ENCODE results near the gene DRAM1.
A peak's percentile ranks its signal among the peaks of the same experiment; 100 is the strongest.
"Not testable (repeated sequence)": the region's sequence is repeated elsewhere in the genome, so short reads cannot be mapped to it uniquely, and the experiment has no call there.

Gene DRAM1

DNA sequence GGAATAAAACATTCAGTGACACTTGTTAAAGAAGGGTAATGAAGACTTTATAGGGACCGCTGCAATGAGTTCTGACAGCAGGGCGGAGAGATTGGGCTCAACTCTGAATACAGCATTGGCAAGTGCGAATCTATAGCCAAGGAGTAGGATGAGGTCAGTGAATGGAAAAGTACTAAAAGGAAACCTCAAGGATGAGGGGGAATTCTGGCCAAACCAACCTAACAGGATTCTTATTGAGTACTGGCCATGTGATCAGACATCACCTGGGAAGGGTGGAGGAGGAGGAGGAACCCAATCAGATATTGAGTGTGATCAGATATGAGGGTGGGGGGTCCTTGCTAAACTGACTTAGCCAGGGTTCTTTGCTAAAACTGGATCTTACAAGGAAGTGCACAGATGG is 31.0 kb downstream of the DRAM1 start:
- DNase-seq, result no peak

DNA sequence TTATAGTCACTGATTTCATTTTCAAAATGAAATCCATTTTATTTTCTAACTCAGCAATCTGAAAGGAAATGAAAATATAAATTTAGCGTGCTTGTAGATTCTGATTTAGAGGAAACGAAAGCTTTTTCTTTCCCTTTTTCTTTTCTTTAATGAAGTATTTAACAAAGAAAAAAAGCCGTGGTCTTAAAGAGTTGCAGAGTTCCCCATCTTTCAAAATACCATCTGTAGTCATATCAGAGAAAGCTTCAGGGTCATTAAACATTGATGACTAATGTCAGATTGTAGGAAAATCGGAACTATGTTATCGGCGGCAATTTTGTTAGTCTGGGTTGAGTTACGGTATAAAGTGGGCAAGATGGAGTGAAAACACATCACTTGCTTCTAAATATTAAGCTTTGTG is 32.3 kb downstream of the DRAM1 start:
- DNase-seq, result no peak

DNA sequence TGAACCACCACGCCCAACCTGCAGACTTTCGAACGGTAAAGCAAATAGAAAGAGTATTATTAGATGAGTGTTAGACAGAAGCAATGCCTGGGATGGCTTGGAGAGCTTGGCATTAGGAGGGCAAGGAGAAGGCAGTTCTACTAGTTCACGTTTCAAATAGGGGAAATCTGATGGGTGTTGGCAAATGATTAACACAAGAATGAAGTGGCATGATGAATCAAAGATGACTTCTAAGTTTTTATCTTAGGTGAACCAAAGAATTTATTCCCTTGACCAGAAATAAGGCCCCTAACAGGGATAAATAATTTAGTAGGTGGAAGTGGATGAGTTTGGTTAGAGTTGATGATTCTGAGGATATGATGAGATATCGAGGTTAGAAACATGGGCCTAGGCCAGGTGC is 38.5 kb downstream of the DRAM1 start:
- DNase-seq, result no peak

GRCh38 chr12:101918805-101919204 is 41.4 kb downstream of the DRAM1 start:
- DNase-seq, result not testable (repeated sequence)

- DNase-seq, result no peak
Measured at GRCh38 chr12:101919447-101919846, 42.1 kb downstream of the DRAM1 start.

- DNase-seq, result no peak
Measured at GRCh38 chr12:101920906-101921305, 43.5 kb downstream of the DRAM1 start.

DNA sequence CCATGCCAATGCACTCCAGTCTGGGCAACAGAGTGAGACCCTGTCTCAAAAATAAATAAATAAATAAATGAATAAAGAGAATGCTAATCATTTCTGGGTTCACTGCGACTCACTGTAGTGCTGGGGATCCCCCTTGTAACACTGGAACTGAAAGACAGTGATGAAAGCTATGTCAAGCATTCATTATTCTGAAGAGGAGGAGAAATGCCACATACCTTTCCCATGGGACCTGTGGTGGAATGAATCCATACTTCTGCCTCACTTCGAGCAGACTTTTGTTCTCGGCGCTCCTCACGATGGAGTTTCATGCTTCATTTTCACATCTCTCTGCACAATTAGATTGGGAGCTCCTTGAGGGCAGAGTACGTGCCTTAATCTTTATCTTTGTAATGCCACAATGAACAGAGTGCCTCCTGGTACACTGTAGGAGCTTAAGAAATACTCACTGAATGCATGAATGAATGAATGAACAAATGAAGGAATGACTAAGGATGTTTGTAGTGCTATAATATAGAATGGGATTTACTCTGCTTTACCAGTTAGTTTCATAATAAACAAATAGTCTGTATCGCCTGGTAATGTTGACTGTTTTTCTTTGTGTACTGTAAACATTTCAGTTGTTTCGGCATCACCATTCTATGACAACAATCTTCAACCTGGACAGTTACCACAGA is 45.8 kb downstream of the DRAM1 start:
- DNase-seq, result no peak

GRCh38 chr12:101924618-101925017 is 47.2 kb downstream of the DRAM1 start:
- no peak for DNase-seq

DNA sequence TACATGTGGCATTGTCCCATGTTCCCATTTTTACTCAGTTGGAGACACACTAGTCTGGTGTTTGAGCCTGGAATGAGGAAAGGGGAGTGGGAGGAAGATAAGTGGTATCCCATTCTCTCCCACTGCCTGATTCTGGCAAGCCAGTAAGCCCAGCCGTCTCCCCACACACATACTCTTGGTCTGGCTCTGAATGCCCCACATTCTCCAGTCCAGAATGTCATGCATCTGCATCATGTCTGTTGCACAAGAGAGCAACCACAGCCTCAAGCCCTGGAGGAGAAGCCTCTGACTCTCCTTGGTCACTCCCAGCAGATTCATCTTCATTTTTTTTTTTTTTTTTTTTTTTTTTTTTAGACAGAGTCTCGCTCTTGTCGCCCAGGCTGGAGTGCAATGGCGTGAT is 48.0 kb downstream of the DRAM1 start:
- DNase-seq, result no peak

DNA sequence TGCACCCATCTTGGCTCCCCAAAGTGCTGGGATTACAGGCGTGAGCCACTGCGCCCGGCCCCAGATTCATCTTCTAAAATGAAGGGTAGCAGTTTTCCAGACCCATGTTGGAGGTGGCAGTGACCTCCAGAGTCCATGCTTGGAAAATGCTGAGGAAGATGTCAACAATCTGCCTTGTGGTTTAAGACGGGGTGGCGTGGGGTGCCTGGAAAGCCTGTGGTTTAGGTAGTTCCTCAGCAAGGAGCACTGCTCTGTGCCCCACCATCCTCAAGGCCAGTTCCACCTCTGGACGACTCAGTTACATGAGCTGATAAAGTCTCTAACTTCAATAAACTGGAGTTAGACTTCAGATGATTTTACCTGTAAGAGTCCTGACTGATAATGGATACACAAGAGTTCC is 48.6 kb downstream of the DRAM1 start:
- no peak for DNase-seq

DNA sequence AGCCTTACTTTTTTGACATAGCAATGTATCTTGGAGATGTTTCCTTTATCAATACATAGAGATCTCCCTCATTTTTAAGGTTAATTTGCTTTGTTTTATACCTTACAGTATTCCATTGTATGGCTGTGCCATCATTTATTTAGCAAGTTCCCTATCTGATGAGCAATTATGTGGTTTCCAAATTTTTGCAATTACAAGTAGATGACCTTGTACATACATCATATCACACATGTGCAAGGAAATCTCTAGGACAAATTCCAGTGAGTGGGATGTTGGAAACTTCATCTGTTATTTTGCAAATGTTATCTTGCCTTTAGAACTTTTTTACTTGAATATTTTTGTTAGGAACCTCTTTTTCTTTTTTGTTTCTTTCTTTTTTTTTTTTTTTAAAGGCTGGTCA is 49.7 kb downstream of the DRAM1 start:
- DNase-seq, result no peak

DNA sequence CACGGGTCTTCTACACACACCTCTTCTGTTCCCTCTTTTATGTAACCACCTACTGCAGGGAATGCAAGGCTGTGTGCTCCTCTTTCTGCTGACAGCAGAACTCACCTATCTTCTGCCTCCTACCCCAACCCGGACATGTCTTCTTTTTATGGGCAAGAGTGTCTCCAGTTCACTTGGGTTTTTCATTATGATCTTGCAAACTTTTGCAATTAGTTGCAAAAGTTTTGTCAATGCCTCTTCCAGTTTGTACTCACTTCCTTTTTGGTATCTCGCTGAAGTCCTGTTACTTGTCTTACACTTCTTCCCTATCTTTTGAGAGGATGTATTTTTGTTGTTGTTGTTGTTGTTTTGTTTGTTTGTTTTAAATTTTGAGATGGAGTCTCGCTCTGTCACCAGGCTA is 50.6 kb downstream of the DRAM1 start:
- no peak for DNase-seq

- no peak for DNase-seq
Measured at GRCh38 chr12:101928556-101928955, 51.2 kb downstream of the DRAM1 start.

DNA sequence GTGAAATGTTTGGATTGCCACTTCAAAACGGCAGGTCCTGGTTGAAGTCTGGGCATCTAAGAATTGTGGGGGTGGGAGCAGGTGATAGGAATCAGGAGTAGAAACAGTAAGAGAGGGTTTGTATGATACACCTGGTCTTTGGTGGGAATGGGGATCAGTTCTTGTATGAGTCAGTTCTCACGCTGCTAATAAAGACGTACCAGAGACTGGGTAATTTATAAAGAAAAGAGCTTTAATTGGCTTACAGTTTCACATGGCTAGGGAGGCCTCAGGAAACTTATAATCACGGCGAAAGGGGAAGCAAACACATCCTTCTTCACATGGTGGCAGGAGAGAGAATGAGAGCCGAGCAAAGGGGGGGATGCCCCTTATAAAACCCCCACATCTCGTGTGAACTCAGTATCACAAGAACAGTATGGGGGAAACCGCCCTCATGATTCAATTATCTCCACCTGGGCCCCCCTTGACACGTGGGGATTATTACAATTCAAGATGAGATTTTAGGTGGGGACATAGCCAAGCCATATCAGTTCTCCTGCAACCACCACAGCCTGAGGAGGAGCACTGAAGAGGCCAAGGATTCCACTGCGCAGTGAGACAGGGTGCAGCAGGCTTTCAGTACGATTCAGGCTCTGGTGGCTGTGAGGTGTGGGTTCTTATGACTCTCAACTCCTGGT is 52.1 kb downstream of the DRAM1 start:
- DNase-seq, result no peak

DNA sequence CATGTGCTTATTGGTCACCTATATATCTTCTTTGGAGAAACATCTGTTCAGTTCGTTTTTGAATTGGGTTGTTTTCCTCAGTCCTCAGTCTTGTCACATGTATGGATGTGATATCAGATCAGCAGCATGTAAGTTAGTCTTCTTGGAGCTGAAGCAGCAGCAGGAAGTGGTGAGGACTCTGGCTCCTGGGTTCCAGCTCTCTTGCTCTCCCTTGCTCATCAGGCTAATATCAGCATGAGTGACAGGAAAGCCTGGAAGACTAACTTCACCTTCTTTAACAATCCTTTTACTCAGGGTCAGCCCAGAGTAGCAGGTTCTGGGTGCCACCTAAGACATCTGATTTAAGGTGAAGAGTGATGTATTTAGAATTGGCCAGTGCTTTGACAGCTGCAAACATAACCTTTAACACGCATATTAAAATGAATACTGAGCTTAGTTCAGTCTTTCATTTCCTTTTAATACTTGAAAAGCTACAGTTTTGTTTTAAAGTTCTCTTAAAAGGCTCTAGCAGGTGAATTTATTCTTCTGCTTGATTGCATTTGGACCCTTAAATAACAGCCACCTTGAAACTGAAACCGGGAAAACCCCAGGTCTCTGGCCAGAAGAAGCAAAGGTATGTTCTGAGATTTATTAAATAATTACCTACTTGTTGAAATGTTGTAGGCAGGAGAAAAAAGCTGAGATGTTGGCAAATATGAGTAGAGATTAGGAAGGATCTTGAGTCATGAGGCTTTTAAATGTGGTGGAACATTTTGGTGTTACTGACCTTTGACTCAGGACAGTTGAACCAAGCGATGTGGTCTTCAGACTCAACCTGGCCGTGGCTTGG is 54.3 kb downstream of the DRAM1 start:
- no peak for DNase-seq

DNA sequence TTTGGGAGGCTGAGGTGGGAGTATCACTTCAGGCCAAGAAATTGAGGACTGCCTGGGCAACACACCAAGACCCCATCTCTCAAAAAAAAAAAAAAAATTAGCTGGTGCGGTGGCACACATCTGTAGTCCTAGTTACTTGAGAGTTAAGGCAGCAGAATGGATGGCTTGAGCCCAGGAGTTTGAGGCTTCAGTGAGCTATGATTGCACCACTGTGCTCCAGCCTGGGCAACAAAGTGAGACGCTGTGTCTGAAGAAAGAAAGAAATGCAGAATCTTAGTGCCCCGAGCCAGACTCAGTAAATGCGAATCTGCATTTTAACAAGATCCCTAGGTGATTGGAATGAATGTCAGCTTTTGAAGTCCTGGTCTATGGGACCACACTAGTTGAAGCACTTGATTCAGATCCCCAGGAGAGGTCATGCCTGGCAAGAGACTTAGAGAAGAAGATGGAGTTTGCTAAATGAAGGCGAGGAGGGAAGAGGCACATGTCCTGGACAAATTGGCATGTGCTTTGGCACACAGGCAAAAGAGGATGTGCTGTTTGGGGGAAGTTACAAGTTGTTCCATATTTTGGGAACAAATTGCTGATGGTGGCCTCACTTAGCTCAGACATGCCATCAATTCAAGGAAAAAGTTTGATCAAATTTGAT is 56.6 kb downstream of the DRAM1 start:
- DNase-seq, result no peak

- no peak for DNase-seq
Measured at GRCh38 chr12:101935890-101936746, 58.7 kb downstream of the DRAM1 start.

DNA sequence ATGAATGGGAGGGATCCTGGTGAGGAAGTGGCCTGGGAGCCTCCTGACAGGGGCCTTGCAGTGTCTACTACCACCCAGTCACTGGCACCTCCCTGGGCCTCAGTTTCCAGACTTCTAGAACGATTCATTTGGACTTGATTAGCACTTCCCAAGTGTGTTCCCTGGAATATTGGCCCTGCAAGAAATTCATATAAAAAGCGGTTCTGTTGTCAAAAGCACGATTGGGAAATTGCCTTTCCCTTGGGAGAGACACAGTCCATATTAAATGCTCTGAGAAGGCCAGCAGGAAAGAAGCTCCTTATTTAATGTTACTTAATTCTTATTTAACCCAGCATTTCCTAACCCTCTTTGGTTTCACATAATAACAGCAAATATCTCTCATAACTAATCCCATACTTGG is 61.9 kb downstream of the DRAM1 start:
- DNase-seq, result no peak

- peak; percentile 13 for DNase-seq
Measured at GRCh38 chr12:101939856-101940265, 62.5 kb downstream of the DRAM1 start.

DNA sequence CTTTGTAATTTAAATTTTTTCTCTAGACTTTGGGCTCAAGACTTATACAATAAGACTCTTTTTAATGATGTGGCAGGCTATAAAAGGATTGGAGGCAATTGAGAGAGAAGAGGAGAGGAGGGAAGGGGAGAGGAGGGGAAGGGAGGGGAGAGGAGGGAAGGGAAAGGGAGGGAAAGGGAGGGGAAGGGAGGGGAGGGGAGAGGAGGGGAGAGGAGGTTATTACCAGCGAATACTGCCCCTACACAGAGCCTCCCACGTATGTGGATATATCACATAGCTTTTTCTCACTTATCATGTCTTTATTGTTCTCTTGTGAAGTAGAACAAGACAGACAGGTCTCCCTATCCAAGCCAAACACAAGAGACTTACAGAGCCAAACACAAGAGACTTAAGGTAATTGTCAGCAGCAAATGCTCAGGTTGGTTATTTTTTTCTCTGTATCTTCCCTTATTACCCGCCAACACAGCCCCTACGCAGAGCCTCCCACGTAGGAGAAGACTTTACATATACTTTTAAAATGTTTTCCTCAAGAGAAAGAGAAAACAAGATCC is 63.1 kb downstream of the DRAM1 start:
- DNase-seq, result no peak

- no peak for DNase-seq
Measured at GRCh38 chr12:101941306-101942249, 64.2 kb downstream of the DRAM1 start.

All from activated effector memory CD4-positive, alpha-beta T cell treated with Interleukin-2 at 50 U/mL for 16 hours (primary cell).